Embryonic facial prominence (tissue), 1 donor: Measurements from ENCODE around the gene ARNT2.
"Not testable (repeated sequence)": the region's sequence is repeated elsewhere in the genome, so short reads cannot be mapped to it uniquely, and the experiment has no call there.

Experiments
- DNase-seq: peaks from one replicate; pipeline ENCODE4 v3.0.0-alpha.2; 2016; ENCODE audit errors: extremely low spot score

Gene ARNT2

GRCh38 chr15:80615783-80616391 is 211.7 kb downstream of the ARNT2 start:
- no peak for DNase-seq

GRCh38 chr15:80618685-80619400 is 214.7 kb downstream of the ARNT2 start:
- no peak for DNase-seq

- DNase-seq = no peak
Measured at GRCh38 chr15:80619680-80620079, 215.5 kb downstream of the ARNT2 start.

DNA sequence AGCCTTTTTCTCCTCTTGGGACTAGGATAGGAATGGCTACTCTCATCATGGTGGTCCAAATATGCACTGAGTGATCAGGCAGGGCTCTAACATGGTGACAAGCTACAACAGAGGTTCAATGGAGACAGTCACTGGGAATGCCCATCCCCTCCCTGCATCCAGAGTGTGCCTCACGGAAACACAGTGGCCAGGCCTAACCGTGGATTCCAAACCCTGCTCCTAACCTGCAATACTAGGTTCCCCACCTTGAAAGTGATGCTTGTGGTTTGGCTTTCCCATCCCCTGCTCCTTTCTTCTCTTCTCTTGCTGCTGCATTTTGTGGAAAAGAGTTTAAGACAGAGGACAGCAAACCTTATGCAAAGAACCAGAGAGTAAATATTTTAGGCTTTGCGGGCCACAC is 216.0 kb downstream of the ARNT2 start:
- no peak for DNase-seq

GRCh38 chr15:80620931-80621330 is 216.7 kb downstream of the ARNT2 start:
- DNase-seq = no peak

DNA sequence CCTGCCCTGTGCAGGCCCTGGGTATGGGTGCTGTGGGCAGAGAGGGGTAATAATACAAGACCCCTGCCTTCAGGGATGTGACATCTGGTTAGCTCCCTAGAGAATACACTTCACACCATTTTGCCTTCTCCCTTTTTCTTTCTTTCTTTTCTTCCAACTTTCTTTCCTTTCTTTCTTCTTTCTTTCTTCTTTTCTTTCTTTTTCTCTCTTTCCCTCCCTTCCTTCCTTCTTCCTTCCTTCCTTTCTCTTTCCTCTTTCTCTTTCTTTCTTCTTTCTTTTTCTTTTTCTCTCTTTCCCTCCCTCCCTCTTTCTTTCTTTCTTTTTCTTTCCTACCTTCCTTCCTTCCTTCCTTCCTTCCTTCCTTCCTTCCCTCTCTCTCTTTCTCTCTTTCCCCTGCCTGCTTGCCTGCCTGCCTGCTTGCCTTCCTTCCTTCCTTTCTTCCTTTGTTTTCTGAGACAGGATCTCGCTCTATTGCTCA is 222.5 kb downstream of the ARNT2 start:
- no peak for DNase-seq

- DNase-seq = no peak
Measured at GRCh38 chr15:80629355-80629754, 225.2 kb downstream of the ARNT2 start.

- no peak for DNase-seq
Measured at GRCh38 chr15:80630981-80631380, 226.8 kb downstream of the ARNT2 start.

GRCh38 chr15:80633221-80633620 is 229.0 kb downstream of the ARNT2 start:
- DNase-seq = no peak

GRCh38 chr15:80635953-80636352 is 231.8 kb downstream of the ARNT2 start:
- DNase-seq = no peak

DNA sequence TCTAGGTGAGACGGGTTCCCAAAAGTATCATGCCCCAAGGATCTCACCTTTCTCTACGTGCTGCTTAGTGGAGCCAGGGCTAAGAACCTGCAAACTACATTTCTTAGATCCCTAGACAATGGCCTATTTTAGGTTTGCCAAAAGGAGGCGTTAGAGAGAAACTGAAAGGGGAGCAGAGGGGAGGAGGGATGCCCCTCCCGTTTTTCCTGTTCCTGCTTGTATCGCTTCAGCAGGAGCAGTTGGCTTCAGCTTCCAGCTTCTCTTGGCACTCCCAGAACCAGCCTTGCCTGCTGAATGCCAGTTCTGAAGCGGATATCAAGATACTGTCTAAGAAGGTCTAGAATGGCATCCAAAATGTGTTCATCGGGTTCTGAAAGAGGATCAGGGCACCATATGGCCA is 232.5 kb downstream of the ARNT2 start:
- no peak for DNase-seq

GRCh38 chr15:80637747-80638146 is 233.6 kb downstream of the ARNT2 start:
- no peak for DNase-seq

GRCh38 chr15:80638553-80639167 is 234.5 kb downstream of the ARNT2 start:
- no peak for DNase-seq

- no peak for DNase-seq
Measured at GRCh38 chr15:80639168-80639555, 235.0 kb downstream of the ARNT2 start.

DNA sequence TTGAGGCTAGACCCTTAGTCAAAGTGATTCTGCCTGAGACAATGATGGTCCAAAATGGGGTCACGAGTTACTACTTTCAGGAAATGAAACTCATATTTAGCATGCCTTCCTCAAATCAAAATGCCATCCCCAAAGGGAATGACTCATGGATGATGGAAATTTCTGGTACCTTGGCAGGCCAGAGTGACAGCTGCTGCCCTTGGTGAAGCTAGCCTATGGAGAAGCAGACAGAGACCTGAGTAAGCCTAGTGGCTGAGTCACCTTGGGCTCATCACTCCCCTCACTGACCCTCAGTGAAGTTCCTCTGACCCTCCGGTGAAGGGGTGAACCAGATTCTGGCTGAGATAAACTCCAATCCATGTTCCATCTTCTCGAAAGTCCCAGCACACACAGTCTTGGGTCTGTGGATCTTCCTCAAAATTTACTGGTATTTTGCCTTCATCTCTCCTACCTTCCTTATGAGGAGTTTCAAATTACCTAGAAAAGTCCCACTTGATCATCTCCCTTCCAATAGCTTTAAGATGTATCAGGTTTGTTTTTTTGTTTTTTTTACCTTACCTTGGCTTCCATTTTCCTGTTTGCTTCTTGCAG is 236.4 kb downstream of the ARNT2 start:
- no peak for DNase-seq

- DNase-seq = no peak
Measured at GRCh38 chr15:80641384-80641783, 237.2 kb downstream of the ARNT2 start.

GRCh38 chr15:80643431-80643951 is 239.3 kb downstream of the ARNT2 start:
- DNase-seq = no peak

DNA sequence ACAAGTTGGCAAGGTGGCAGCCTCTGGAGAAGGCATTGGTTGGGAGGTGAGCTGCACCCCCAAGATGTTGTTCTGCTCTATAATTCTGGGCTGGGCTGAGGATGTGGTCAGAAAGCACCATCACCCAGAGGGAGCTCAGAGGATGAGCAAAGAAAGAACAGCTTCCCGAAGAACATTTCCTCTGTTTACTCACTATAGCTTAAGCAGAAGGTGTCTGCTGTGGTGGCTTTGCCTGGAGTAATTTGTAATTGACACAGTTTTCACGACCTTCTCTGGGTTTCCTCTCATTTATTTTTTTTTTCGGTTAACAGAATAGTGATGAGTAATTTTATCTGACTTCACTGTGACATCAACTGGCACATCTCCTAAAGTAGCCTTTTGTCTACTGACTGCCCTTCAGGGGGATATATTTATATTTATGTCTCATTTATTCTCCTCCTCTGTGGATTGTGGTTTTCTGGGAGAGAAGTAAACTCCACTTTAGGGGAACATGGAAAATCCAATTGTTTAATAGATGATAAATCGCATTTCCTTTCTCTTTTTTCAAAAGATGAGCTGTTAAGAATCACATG is 241.4 kb downstream of the ARNT2 start:
- no peak for DNase-seq

GRCh38 chr15:80647424-80647823 is 243.2 kb downstream of the ARNT2 start:
- DNase-seq = not testable (repeated sequence)
